Natural killer cell (primary cell): Measurements from ENCODE around the gene SLC38A7. TPM values are rescaled to one million over a fixed set of nuclear protein-coding genes. Genes with fewer than 3 reads are reported as not detected.

Source experiments
- ATAC-seq, 3 donors: fragments of 150-1000 bp in 2 of 3; fragments of 200-7000 bp in 1 of 3; cut with Tn5 transposase; 1 replicate in 1 of 3; 2 replicates in 2 of 3; pipeline ENCODE4 v1.10.0; 2021; ENCODE audit warnings: mild to moderate bottlenecking in 2 of 3, moderate library complexity in 2 of 3
- DNase-seq, 2 donors: peaks; one replicate each; pipeline versions ENCODE4 v3.0.0 to v3.0.0-alpha.2; 2013 to 2021; ENCODE audit warnings: mixed read lengths in 1 of 2
- H3K27ac ChIP-seq: one replicate; pipeline ENCODE4 v1.5.1; 2013; ENCODE audit warnings: mild to moderate bottlenecking, low read length
- H3K27me3 ChIP-seq: one replicate; pipeline ENCODE4 v1.6.1; 2013; ENCODE audit warnings: low read length; ENCODE audit not compliant: control insufficient read depth, insufficient read depth
- H3K36me3 ChIP-seq: one replicate; pipeline ENCODE4 v1.6.1; 2013; ENCODE audit warnings: low read length; ENCODE audit not compliant: control insufficient read depth, insufficient read depth
- H3K4me1 ChIP-seq: one replicate; pipeline ENCODE4 v1.6.1; 2013; ENCODE audit warnings: low read length; ENCODE audit not compliant: control insufficient read depth, insufficient read depth
- H3K4me3 ChIP-seq: one replicate; pipeline ENCODE4 v1.5.1; 2013; ENCODE audit warnings: low read length
- H3K9me3 ChIP-seq: one replicate; pipeline ENCODE4 v1.6.1; 2013; ENCODE audit warnings: low read length; ENCODE audit not compliant: control insufficient read depth, insufficient read depth
- H3K27ac Mint-ChIP-seq, 2 donors: one replicate each; pipeline ENCODE4 v1.8.0; 2022; ENCODE audit warnings: mild to moderate bottlenecking in 2 of 2, mixed read lengths in 2 of 2, moderate library complexity in 1 of 2
- H3K27me3 Mint-ChIP-seq, 2 donors: one replicate each; pipeline ENCODE4 v1.8.0; 2022; ENCODE audit warnings: low read depth in 2 of 2, mixed read lengths in 2 of 2
- H3K36me3 Mint-ChIP-seq: one replicate; pipeline ENCODE4 v1.8.0; 2022; ENCODE audit warnings: mixed read lengths
- H3K4me1 Mint-ChIP-seq, 2 donors: one replicate each; pipeline ENCODE4 v1.8.0; 2022; ENCODE audit warnings: mixed read lengths in 2 of 2
- H3K4me3 Mint-ChIP-seq: one replicate; pipeline ENCODE4 v1.8.0; 2022; ENCODE audit warnings: mild to moderate bottlenecking, moderate library complexity, mixed read lengths
- H3K9me3 Mint-ChIP-seq, 2 donors: one replicate each; pipeline ENCODE4 v1.8.0; 2022; ENCODE audit warnings: mixed read lengths in 2 of 2
- WGBS: methylation state at CpG from one replicate; pipeline ENCODE4 v1.1.7; 2013; ENCODE audit warnings: missing lambda C conversion rate; ENCODE audit not compliant: insufficient coverage; 5-methylcytosine and 5-hydroxymethylcytosine counted together
- intact Hi-C: fragments of 100-400 bp; cut with micrococcal nuclease; formaldehyde crosslinking; loops from one replicate; pipeline ENCODE4 v1.14.2; 2022
- total RNA-seq, 4 donors: library from RNA; stranded (reverse); fragments of 120-200 nt in 1 of 4; gene quantifications; one replicate each; pipeline versions ENCODE4 v1.2.3 to v1.2.4, GENCODE V29; 2013 to 2022
- TF ChIP-seq, protein P1 (sequence below): fragments of 200-600 bp; IDR thresholded peaks from one replicate; pipeline ENCODE4 v1.8.0; 2022; ENCODE audit warnings: antibody characterized with exemption

Gene SLC38A7
- total RNA-seq, 3 donors from 2014 or later (not counting 1 experiment from before 2014, with no cell fraction given) = 9.2 to 16.9 (median 14.1) TPM

DNA sequence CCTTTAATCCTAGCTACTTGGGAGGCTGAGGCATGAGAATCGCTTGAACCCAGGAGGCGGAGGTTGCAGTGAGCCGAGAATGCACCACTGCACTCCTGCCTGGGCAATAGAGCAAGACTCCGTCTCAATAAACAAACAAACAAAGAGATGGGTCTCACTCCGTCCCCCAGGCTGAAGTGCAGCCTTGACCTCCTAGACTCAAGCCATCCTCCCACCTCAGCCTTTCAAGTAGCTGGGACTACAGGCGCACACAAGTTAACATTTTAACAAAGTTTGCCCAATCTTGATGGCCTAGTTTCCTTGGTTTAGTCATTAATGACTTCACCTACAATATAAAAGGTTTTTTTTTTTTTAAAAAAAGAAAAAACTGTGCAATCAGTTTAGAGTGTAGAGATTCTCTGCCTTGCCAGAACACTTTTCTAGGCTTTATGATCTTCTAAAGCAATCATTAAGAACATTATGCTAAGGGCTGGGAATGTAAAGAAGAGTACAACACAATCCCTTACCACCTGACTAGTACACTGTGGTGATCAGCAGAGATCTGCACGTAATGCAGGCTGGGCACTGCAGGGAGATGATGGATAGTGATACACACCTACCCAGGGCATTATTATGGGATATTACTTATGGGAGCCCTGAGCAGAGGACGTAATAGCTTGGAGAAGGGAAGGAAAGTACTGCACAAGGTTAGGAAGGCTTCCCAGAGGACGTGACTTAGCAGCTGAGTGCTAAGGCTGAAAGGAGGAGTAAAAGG lies 42.6 kb upstream of the SLC38A7 start:
- H3K27ac Mint-ChIP-seq = no peak overlapping the region
- no peak for ATAC-seq

DNA sequence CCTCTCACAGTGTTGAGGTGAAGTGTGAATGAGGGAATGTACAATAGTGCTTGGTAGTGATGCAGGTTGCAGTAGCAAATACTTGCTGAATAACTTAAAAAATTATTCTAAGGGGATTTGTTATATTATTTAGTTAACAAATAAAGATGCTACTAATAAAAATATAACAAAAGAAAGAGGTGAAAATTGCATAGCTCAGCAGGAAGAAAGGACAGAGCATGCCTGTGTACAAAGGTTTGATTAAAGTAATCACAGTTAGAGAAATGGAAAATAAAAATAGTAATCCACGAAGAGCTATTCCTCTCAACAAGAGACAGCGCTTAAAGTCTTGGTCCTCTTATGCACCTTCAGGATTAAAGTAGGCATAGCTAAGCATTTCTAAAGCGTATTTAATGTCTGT lies 38.5 kb upstream of the SLC38A7 start:
- Mint-ChIP-seq H3K4me1 (peaks cover 5 to 6% of the 10 kb centered on the region in 2 donors), H3K27me3 (no peaks in the 10 kb centered on the region), H3K27ac (no peak overlapping the region), H3K36me3 (peaks cover 11% of the 10 kb centered on the region), H3K4me3 (no peak overlapping the region), H3K9me3 (no peaks in the 10 kb centered on the region)
- Histone ChIP-seq H3K9me3 (no peaks in the 10 kb centered on the region), H3K27ac (no peak overlapping the region), H3K36me3 (peaks cover 40% of the 10 kb centered on the region), H3K4me1 (no peaks in the 10 kb centered on the region), H3K27me3 (no peaks in the 10 kb centered on the region), H3K4me3 (no peak overlapping the region)
- DNase-seq = no peak
- 100% methylated on average over 1 of the region's 3 CpGs for WGBS
- intact Hi-C loops = no loop called here
- no peak for ATAC-seq
- TF ChIP-seq, protein P1, sequence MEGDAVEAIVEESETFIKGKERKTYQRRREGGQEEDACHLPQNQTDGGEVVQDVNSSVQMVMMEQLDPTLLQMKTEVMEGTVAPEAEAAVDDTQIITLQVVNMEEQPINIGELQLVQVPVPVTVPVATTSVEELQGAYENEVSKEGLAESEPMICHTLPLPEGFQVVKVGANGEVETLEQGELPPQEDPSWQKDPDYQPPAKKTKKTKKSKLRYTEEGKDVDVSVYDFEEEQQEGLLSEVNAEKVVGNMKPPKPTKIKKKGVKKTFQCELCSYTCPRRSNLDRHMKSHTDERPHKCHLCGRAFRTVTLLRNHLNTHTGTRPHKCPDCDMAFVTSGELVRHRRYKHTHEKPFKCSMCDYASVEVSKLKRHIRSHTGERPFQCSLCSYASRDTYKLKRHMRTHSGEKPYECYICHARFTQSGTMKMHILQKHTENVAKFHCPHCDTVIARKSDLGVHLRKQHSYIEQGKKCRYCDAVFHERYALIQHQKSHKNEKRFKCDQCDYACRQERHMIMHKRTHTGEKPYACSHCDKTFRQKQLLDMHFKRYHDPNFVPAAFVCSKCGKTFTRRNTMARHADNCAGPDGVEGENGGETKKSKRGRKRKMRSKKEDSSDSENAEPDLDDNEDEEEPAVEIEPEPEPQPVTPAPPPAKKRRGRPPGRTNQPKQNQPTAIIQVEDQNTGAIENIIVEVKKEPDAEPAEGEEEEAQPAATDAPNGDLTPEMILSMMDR = no peak

More for the DNA sequence above, 42.6 kb upstream of the SLC38A7 start:
- peaks cover 18 to 22% of the 10 kb centered on the region in 2 donors for H3K4me1 Mint-ChIP-seq
- intact Hi-C loops = no loop called here
- H3K4me3 Mint-ChIP-seq = no peak overlapping the region
- no peak overlapping the region for H3K27ac ChIP-seq
- H3K36me3 ChIP-seq = peaks cover 12% of the 10 kb centered on the region
- no peak overlapping the region for H3K4me3 ChIP-seq
- no peak for DNase-seq
- TF ChIP-seq, protein P1 = no peak
- H3K9me3 Mint-ChIP-seq = no peaks in the 10 kb centered on the region
- H3K27me3 Mint-ChIP-seq = no peaks in the 10 kb centered on the region
- H3K4me1 ChIP-seq = no peaks in the 10 kb centered on the region
- no peaks in the 10 kb centered on the region for H3K36me3 Mint-ChIP-seq
- 85% methylated on average over 9 of the region's 9 CpGs for WGBS
- H3K9me3 ChIP-seq = no peaks in the 10 kb centered on the region
- H3K27me3 ChIP-seq = no peaks in the 10 kb centered on the region

DNA sequence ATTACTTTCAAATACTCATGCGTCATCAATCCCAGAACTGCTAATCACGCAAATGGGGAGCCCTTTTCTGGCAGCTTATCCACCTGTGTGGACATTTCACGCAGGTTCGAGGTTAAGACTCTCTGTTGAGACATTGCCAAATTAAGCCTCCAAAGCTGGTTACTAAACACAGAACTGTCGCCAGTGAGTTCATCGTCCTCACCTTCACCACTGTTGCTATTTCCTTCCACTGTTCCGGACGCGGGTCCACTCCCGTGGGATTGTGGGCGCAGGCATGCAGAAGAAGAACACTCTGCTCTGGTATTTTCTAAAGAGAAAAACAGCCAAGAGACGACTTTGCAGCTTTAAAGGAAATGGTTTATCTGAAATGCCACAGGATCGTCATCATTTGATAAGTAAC lies 33.4 kb upstream of the SLC38A7 start:
- Mint-ChIP-seq H3K4me3 (no peak overlapping the region), H3K27ac (no peak overlapping the region), H3K4me1 (no peaks in the 10 kb centered on the region), H3K27me3 (no peaks in the 10 kb centered on the region), H3K36me3 (peaks cover 28% of the 10 kb centered on the region), H3K9me3 (no peaks in the 10 kb centered on the region)
- intact Hi-C loops = no loop called here
- Histone ChIP-seq H3K4me1 (no peaks in the 10 kb centered on the region), H3K9me3 (no peaks in the 10 kb centered on the region), H3K27ac (no peak overlapping the region), H3K4me3 (no peak overlapping the region), H3K36me3 (peaks cover 56% of the 10 kb centered on the region), H3K27me3 (no peaks in the 10 kb centered on the region)
- TF ChIP-seq, protein P1 = no peak
- ATAC-seq (no peak), DNase-seq (no peak)
- WGBS = 93% methylated on average over 13 of the region's 13 CpGs

DNA sequence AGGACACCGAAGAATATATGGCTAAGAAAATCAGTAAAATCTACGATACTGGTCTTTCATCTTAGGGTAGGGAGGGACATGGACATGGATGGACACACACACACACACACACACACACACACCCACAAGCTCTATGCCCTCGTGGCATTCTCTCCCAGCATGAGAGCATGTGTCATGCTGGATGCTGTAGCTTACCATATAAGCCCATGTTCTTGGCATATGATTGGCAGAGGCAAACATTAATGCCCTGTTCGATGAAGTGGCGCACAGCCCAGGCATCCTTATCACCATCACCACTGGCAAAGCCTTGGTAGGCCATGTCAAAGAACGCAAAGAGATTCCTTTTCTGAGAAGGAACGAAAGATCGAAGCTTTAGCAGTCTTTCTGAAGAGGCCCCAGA lies 31.9 kb upstream of the SLC38A7 start:
- ATAC-seq (no peak), DNase-seq (no peak)
- Histone ChIP-seq H3K27ac (no peak overlapping the region), H3K4me1 (no peaks in the 10 kb centered on the region), H3K9me3 (no peaks in the 10 kb centered on the region), H3K27me3 (no peaks in the 10 kb centered on the region), H3K4me3 (no peak overlapping the region), H3K36me3 (peaks cover 46% of the 10 kb centered on the region)
- Mint-ChIP-seq H3K4me1 (no peaks in the 10 kb centered on the region), H3K4me3 (no peak overlapping the region), H3K36me3 (peaks cover 28% of the 10 kb centered on the region), H3K27ac (no peak overlapping the region), H3K9me3 (no peaks in the 10 kb centered on the region), H3K27me3 (no peaks in the 10 kb centered on the region)
- intact Hi-C loops = no loop called here
- WGBS = 96% methylated on average over 8 of the region's 8 CpGs
- TF ChIP-seq, protein P1 = no peak
